Stimulated activated CD4-positive, alpha-beta T cell treated with anti-CD3 and anti-CD28 coated beads, TNF-alpha, amount 100 ng/mL, for 1 hour (primary cell): ENCODE measurements around the gene CCL15.
A peak's percentile ranks its signal among the peaks of the same experiment; 100 is the strongest.
"Not testable (repeated sequence)": the region's sequence is repeated elsewhere in the genome, so short reads cannot be mapped to it uniquely, and the experiment has no call there.

Experiments
- DNase-seq, 3 donors: peaks; one replicate each; pipeline ENCODE4 v3.0.0-alpha.2; 2020; ENCODE audit warnings: low read depth in 3 of 3, low spot score in 1 of 3

CCL15 gene

DNA sequence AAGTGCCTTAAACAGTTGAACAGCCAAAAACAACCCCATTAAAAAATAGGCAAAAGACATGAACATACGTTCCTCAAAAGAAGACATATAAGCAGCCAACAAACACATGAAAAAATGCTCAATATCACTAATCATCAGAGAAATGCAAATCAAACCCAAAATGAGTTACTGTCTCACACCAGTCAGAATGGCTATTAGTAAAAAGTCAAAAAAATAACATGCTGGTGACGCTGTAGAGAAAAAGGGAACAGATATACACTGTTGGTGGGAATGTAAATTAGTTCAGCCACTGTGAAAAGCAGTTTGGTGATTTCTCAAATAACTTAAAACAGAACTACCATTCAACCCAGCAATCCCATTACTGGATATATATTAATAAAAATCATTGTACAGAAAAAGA, 6.0 kb downstream of the CCL15 start:
- not testable (repeated sequence) for DNase-seq

DNA sequence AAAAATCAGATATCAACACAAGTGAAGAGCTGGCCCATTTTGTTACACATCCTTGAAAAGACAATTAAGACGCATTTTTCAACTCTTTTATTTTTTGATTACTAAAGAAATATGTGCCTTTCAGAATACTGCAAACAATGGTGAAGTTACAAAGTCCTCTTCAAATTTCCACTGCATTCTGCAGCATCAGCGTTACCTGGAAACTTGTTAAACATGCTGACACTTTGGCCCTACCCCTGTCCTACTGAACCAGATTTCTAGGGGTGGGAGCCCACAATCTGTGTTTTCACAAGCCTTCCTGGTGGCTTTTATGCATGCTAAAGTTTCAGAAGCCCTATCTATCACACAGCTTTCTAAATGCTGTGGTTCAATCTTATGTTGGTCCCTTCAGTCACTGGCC, 10.3 kb downstream of the CCL15 start:
- DNase-seq: no peak

DNA sequence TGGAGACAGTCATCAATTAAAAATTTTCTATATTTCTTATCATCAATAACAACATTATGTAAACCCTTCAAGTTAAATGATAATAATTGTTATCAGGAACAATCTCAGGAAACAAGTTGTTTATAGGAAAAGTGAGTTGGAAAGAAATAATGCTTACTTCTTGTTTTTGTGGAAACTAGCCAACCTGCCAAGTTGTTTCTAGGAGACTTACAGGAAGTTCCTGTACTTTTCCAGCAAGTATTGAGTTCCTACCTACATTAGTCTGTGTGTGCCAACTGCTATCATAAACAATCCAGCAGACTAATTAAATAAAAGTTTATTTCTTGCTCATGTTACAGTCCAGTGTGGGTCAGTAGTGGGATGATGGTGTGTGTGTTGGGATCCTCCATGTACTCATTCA, 13.2 kb downstream of the CCL15 start:
- no peak for DNase-seq

DNA sequence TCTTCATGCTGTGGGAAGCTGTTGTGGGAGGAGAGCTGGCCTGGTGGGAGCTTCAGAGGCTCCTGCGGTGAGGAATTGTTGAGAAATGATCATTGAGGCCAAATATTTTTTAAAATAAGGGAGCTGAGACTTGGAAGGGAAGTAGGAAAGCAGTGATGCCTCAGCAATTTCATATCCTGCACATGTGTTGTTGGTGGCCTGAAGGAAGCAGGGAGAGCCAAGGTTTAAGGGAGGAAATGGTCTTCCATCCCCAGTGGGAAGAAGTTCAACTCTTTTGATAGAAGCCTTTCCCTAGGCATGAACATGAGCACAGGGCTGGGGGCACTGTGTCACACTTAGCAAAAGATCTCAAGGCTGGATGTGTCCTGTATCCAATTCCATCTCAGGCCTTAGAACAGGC, 14.7 kb downstream of the CCL15 start, which contains the start of gene CCL14:
CCL14 (minus strand) TSS at position 87 of the 400 bp plus-strand sequence; CDS start at position 7, 80 bp downstream.
- DNase-seq: no peak

DNA sequence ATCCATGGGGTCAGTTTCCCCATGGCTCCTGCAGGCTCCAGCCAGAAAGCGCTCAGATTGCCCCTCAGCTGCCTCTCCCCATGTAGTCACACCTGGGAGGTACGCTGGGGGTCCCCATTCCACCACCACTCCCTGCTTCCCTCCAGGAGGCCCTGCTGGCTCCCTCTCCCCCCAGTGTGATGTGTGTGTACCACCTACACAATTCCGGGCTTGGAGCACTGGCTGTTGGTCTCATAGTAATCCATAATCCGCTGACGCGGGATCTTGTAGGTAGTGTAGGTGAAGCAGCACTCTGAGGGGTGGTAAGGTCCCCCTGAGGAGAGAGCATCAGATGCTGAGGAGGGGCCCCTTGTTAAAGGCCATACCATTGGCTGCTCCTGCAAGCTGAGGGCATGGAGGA, 17.2 kb downstream of the CCL15 start:
- no peak for DNase-seq

DNA sequence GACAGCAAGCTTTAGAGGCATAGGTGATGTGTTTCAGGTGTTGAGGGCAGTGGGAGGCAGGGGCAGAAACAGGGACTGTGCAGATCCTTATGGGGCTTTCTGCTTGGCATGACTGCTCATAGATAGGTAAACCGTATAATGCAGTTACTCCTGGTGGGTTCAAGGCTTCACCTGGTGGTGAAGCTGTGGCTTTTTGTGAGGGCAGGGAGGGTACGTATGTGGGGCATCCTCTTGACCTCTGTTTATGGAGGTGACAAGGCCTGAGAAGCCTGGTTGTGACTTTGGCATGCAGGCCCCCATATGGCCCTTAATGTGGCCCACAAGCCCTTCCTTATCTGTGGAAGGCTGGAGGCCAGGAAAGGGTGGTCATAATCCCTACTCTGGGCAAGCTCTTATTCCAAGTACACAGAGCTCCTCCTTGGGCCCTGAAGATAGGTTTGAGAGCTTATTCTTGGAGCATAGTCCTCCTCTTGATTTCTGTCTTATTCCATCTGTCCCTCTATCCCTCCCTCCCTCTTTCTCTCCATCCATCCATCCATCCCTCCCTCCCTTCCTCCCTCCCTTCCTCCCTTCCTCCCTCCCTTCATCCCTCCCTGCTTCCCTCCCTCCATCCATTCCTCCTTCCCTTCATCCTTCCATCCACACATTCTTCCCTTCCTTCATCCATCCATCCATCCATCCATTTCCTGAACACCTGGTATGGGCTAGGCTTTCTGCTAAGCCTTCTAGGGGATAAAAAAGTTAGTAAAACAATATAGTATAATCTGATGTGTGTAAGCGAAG, 18.8 kb downstream of the CCL15 start:
- DNase-seq: no peak

DNA sequence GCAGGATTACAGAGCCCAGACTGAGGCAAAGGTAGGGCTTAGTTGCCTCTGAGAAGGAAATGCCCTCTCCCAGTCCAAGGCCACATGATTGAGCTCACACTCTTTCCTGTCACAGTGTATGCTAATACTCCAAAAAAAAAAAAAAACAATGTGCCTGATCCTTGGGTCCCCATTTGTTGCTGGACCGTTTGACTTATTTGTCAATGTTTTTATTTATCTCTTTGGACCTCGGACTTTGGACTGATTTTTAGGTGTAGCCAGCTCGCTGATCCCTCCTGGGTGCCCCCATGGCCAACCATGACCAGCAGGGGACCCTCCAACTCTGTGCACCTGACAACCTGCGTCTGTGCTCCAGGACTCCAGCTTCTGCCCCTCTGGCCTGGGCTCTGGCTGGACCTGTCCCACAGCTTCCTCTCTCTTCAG, 19.4 kb downstream of the CCL15 start:
- no peak for DNase-seq

DNA sequence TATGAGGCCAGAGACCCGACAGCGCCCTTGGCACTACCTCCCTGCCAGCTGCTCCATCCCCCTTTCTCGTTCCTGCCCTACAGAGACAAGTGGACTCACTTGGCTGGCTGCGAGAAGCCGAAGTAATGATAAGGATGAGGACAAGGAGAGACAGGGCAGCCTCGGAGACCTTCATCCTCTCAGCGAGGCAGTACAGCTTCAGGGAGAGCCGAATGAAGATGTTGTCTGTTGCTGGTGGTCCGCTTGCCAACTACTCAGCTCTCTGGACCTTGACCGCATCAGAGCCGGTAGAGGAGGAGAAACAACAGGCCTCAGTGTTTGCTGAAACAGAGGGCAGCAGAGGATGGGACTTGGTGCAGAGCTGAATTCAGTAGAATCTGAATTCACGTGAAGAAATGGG, 20.1 kb downstream of the CCL15 start, which contains the start of gene CCL16:
CCL16 (minus strand) TSS at position 252 of the 400 bp plus-strand sequence; CDS start at position 175, 77 bp downstream.
- no peak for DNase-seq

DNA sequence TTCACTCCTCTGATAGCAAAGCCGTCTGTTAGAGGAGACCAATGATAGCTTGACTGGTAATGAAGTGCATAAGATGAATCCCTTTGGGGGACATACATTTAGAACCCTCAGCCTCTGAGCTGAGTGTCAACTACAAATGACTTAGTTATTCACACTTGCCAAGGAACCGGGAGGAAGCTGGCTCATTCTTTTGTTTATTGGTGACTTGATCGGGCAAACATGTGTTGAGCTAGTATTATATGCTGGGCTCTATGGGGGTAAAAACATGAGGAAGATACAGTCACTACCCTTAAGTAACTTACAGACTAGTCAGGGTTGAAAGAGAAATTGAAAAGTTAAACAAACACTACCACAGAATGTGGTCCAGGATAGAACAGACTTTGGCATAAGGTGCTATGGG, 23.0 kb downstream of the CCL15 start:
- no peak for DNase-seq

DNA sequence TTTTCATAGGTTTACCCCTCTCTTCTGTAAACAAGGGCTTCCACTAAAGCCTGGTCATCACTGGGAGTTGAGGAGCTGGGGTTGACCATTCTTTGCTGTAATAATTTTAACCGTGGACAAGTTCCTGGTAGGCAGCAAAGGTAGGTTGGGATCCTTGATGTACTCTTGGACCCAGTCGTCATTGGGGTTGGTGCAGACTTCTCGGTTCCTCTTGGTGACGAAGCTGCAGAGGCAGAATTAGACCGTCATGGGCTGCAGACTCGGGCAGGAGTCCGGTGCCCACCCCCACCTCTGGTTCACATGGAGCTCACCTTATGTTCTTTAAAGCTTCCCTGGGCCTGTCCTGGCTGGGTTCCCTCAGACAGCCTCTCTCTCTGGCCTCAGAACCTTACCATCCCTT, 23.8 kb downstream of the CCL15 start:
- no peak for DNase-seq

DNA sequence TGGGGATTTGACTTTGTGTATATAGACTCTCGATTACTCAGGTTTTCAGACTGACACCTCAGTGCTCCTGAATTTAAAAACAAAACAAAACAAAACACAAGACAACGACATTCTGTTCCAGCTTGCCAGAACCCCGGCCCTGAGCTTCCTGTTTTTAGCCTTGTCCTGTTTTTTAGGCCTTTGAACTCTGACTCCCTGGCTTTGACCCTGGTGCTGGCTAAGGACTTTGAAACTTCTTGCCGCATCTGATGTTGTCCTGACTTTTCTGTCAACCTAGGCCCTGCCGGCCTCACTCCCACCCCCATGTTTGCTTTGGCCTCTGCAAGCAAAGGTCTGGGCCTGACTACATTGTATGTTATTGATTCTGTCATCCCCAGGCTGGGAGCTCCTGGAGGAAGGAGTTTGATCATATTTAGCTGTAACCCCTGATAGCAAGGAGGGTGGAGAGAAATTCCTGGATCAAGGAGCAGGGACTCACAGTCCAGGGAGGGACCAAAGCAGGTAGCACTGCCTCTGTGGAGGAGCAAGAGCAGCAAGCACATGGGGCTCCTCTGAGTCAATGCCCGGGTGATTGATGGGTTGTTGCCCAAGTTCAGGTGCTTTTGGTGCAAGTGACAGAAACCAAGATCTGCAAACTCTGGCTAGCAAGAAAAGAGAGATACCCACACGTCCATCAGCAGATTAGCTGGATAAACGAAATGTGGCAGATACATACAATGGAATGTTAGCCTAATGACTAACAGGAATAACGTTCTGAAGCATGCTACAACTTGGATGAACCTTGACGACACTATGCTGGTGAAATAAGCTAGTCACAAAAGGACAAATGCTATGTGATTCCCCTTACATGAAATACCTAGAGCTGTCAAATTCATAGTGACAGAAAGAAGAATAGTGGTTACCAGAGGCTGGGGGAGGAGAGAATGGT, 27.8 kb downstream of the CCL15 start:
- DNase-seq: no peak

DNA sequence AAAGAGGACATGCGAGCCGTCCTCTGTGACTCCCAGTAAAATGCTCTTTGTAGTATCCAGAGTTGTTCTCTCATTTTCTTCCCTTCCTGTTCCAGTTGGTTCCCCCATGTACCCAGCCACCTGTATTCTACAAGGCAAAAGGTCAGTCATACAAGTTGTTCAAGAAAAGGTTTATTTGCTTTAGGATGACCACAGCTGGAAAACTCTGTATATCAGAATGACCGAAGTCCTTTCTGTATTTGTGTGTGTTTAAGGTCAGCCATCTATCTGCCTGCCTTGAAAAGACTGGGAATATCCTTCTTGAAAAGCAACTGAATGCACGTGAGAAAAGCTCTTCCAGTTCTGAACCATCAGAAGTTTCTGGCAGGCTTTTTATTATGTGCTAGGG, 28.4 kb downstream of the CCL15 start:
- DNase-seq: no peak

DNA sequence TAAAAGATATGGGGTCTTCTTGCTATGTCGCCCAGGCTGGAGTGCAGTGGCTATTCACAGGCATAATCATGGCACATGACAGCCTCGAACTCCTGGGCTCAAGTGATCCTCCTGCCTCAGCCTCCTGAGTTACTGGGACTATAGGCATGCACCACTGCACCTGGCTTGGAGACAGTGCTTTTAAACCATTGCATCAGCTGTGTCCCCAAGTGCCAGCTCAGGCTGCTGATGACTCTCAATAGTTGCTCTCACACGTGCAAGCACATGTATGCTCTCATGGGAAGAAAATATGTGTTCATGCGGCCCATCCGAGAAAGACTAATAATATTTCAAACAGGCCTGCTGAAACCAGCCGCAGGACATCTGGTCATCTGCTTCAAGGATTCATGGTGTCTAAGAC, 28.8 kb downstream of the CCL15 start:
- no peak for DNase-seq

DNA sequence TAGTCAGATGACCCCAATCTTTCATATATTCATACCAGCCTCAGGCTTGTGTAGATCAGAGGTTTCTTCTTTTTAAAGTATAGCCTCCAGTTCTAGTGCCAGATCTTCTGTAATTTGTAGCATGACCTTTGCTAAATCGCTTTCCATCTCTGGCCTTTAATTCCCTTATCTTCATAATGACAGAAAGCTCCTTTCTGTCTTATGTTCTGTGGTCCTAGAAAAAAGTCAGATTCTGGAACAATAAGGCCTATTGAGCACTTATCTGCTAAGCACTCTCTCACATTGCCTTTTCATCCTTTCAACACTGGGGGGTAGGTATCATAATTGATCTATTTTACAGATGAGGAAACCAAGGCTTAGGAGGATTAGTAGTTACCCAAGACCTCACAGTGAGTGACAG, 29.3 kb downstream of the CCL15 start:
- DNase-seq: no peak

DNA sequence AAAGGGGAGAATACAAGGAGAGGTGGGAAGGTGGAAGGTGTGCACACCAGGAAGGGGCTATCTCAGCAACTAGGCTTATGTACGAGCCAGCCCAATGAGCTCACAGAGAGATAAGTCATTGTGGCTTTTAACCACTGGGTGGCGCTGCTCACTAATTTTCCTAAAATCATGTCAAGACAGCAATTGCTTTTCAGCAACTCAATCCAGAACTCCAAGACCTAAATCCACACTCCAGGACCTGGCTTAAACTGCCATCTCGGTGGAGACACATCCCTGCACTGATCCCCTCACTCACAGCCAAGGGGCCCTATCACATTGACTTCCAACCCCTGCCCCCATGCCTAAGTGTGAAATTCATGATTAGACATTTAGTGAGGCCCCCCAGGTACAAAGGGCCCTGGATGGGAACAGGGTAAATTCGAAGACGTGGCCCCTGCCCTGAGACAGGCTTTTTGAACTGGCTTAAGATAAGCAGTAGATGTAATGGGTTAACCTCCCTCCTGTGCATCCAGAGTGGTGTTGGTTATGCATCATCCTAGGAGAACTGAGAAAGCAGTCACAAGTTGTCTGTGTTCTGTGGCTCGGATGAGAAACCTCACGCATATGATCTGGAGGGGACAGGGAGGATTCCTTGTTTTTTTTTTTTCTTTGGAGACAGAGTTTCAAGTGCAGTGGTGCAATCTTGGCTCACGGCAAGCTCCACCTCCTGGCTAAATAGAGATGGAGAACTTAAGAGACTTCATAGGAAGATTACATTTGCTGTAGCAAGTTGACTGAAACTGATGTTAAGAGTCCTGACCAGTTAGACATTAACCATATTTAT, 31.6 kb downstream of the CCL15 start:
- DNase-seq: peak; percentile 24 to 39 (median 27)

DNA sequence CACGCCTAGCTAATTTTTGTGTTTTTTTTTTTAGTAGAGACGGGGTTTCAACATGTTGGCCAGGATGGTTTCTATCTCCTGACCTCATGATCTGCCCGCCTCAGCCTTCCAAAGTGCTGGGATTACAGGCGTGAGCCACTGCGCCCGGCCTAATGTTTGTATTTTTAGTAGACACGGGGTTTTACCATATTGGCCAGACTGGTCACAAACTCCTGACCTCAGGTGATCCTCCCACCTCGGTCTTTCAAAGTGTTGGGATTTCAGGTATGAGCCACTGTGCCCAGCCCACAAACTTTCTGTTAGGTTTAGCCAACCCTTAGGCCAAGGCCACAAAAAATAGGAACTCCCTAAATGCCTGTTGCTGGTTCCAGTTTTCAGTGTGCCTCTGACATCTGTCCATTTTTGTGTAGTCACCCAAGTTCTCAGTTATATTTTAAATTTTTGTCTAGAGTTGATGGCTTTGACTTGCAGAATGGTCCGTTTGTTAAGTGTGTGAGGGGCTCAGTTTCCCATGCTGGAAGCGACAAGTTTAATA, 32.8 kb downstream of the CCL15 start:
- DNase-seq: no peak

DNA sequence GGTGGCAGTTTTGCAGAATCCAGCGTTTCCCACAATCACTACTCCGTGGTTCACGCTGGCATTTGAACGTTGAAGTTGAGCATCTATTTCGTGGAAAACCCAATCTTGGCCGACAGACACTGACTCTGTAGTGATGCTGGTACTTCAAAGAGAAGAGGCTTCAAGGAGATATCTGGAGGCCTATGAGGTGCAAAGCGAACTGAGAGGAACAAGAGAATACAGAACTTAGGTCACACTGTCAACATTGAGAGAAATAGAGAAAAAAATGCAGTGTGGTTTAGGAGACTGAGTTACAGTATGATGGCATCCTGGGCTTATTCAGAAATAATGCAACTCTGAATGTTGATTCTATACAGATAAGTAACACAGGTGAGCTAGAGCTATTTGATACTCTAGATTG, 36.1 kb downstream of the CCL15 start:
- DNase-seq: no peak

DNA sequence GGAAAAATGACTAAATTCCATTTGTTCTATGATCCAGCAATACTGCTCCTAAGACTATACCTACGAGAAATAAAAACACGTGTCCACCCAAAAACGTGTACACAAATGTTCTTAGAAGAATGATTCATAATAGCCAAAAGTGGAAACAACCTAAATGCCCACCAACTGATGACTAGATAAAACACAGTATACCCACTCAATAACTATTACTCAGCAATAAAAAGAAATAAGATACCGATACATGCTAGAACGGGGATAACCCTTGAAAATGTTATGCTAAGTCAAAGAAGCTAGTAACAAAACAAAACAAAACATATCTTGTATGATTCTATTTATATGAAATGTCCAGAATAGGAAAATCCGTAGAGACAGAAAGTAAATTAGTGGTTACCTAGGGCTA, 37.7 kb downstream of the CCL15 start:
- DNase-seq: no peak

DNA sequence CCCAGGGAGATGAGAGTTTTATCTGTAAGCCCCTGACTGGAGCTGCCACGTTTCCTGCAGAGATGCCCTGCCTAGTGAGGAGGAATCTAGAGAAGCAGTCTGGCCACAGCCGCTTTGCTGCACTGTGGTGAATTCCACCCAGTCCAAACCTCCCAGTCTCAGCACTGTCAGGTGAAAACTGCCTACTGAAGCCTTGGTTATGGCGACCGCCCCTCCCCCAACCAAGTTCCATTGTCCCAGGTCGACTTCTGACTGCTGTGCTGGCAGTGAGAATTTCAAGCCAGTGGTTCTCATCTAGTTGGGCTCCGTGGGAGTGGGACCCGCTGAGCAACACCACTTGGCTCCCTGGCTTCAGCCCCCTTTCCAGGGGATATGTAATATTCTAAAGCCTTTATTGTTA, 47.6 kb downstream of the CCL15 start:
- DNase-seq: no peak

DNA sequence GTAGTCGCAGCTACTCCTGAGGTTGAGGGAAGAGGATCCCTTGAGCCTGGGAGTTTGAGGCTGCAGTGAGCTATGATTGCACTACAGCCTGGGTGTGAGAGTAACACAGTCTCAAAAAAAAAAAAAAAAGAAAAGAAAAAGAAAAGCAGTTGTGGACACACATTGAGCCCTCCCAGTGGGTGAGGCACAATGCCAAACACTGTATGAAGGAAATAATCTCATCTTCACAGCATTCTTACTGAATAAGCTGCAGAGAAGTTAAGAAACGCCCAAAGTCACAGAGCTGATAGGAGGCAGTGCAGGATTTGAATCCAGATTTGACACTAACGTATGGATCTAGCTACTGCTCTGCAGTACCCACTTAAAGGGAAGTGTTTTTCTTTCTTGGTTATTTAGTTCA, 52.0 kb downstream of the CCL15 start:
- no peak for DNase-seq

DNA sequence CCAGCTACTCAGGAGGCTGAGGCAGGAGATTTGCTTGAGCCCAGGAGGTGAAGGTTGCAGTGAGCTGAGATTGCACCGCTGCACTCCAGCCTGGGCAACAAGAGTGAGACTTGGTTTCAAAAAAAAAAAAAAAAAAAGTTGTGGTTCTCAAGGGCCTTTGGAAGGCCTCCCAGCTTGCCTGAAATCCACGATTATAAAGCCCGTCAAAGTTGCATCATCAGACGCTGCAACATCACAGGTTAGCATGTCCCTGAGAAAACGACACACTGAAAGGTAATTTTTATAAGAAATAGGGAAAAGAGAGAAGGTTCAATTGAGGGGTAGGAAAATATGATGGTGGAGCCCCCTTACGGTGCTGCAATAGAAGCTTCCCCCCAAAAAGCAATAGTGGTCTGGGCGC, 53.3 kb downstream of the CCL15 start:
- no peak for DNase-seq
